H54 (cell line): Measurements from ENCODE around the gene PCSK6.

Source experiments
- DNase-seq: peaks from one replicate; pipeline ENCODE4 v3.0.0; 2011; ENCODE audit warnings: low spot score, mixed read lengths; ENCODE audit not compliant: insufficient read length
- FAIRE-seq: peaks from 3 replicates; lab custom pipeline; 2011; peaks lifted over from hg19 to GRCh38; lab: Jason Lieb, UNC
- POLR2A ChIP-seq: IDR thresholded peaks from 2 replicates; pipeline ENCODE4 v1.6.1; 2011; ENCODE audit warnings: low read depth, mild to moderate bottlenecking, low read length

The PCSK6 gene

DNA sequence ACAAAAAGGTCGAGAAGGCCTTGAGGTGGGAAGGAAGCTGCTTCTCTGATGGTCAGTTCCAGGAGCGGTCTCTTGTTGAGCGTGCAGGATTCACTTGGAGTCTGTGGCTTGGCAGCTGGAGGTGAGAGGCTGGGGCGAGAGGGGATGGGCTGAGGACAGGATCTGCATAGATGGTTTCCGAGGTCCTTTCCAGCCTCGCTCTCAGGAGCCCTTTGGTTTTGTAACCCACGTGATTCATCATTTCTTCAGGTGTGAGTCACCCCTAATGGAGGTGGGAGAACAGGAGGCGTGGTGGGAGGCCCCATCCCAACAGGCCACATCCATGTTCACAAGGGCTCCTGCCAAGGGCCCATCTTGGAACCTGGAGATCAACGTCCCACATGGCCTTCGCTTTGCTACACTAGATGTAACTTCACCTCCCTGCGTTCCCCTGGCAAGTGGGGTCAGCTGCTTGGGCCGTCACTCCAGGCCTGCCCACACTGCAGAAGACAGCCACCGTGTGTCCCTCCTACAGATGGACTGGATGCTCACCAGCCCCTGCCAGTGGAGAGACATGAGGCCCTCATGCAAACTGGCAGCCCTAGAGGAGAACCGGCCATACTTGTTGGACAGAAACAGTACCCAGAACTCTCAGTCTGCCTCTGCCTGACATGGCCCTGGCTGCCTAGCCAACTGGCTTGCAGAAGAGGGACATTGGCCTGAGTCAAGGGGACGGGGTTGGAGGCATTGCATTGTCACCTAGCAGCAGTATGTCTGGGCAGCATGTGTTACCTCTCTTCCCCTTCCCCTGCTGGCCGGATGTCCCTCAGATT is 1.6 kb upstream of the PCSK6 start:
- DNase-seq (no peak), FAIRE-seq (no peak)
- no peak for TF ChIP-seq POLR2A

GRCh38 chr15:101490408-101490891 is 943 bp upstream of the PCSK6 start:
- no peak for TF ChIP-seq POLR2A
- FAIRE-seq (no peak), DNase-seq (no peak)

GRCh38 chr15:101489237-101489598 is 289 bp downstream of the PCSK6 start:
- no peak for TF ChIP-seq POLR2A
- DNase-seq (no peak), FAIRE-seq (no peak)

DNA sequence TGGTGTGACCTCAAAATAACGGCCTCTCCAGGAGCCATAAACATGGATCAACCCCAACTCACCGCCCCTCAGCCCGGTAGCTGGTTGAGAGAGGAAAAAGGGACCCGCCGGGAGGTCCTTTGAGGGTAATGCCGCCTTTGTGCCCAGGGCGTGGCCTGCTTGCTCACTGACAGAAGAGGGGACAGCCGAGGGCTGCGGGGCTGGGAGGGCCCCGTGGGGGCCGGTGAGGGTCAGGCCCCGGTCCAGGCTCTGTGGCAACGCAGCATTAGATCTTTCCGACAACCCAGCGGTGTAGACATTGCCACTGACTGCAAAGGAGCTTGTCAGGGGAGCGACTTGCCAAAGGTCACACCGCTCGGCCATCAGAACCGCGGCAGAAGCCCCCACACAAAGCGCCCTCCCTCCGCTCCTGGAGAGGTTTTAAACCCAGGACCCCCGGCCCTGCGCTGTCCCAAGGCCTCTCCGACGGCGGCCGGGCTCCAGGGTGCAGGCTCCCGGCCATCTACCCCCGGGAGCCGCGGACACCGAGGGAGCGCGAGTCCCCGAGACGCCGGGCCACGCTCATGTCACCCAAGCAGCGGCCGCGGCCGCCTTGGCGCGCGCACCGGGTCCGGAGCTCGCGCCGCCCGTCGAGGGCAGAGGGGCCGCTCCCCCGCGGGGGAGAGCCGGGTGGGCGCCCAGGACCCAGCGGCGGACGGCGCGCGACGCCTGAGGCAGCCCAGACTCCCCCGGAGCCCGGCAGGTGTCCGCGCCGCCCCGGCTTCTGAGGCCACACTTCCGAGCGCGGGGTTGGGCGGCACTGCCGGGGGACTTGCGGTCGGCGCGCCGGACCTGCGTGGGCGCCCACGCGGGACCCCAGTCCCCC is 975 bp downstream of the PCSK6 start:
- DNase-seq: no peak
- no peak for TF ChIP-seq POLR2A
- FAIRE-seq: no peak

DNA sequence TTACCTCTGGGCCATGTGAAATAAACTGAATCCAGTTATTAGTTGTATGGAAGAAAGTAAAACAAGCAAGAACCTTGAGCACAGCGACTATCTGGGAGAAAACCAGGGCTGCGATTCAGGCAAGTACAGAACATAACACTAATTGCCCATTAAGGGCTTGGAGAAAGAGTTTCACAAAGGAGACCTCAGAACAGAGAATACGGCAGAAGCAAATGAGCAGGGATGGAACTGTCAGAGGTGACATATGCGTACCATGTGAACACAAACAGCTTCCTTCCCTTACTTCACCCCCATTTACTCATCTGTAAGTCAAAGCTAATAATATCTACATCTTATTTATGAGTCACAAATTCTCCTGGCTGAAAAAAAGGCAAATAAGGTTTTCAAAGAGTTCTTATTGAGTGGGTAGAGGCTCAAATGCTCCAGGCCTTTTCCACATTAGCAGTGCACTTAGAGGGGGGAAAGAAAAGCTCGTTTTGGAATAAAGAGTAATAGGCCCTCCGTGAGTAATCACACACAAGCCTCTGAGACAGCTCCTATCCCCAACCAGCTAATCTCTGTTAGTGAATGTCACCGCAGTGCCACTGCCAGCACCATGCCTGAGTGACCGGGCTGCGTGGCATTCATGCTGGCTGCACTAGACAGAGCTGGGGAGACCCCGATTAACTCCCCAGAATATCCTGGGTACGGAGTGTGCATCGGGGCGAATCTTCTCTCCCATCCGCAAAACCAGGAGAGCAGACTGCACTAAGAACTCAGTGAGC is 2.6 kb downstream of the PCSK6 start:
- no peak for TF ChIP-seq POLR2A
- DNase-seq (no peak), FAIRE-seq (no peak)

DNA sequence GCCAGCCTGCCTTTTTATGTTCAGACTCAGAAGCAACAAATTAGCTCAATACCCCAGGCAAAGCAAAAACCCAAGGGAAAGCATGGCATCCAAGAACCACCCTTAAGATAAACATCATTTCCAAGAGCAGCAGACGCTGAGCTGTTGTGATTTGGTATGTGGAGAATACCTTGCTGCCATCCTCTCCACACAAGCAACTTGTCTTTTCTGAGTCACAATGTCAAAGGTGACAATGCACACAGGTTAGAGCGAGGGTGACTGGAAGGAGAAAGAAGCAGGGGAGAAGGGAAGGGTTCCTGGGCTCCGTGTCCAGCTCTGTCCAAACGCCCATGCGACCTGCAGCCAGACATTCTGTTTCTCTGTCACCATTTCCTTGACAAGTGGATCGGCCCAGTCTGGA is 6.0 kb downstream of the PCSK6 start:
- TF ChIP-seq POLR2A: no peak
- no peak for FAIRE-seq
- no peak for DNase-seq

DNA sequence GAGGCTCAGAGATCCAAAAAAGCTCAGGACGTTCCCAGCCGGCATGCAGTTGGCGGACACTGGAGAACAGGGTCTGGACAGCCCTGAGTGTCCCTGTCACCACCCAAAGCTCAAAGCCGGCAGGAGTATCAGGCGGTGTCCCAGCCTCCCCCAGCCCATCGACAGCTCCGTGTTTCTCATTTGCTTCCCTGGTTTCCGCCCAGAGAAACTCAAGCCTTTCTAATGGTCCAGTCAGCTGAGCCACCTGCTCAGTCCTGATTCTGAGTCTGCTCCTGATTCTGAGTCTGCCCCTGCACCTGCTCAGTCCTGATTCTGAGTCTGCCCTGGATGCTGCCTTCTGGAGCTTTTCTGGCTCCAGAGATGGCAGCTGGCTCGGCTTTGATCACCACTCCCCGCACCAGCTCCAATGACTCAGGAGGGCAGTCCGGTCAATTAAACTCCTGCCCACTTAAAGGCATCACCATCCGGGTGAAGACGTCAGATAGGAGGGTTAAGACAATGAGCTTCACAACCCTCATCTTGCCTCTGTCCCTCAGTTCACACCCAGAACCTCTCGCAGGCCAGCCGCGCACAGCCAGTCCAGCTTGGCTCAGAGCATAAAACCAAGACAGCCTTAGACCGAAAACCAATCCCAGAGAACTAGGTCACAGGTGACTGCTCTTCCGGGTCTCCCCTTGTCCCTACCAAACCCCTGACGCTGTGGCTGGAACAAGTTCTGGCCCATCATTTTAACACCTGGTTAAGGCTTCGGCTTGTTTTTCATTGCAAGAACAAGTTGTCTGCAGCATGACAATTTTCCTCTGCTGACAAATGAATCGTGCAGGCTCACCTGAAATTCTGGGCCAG is 6.8 kb downstream of the PCSK6 start:
- FAIRE-seq (no peak), DNase-seq (no peak)
- no peak for TF ChIP-seq POLR2A

- FAIRE-seq: no peak
- no peak for TF ChIP-seq POLR2A
- no peak for DNase-seq
Observed at GRCh38 chr15:101481917-101482525, 7.5 kb downstream of the PCSK6 start.

DNA sequence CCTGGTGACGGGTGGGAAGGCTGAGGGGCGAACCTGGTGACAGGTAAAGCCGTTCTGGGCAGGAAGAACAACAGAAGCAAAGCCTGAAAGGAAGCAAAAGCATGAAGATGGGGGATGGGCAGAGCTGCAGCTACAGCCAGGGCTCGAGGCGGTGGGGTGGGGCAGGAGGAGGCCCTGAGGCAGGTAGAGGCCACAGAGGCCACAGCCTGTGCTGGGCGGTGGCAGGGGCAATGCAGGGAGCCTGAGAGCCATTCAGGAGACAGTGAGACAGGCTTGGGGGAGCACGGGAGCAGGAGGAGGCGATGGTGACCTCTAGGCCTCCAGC is 8.2 kb downstream of the PCSK6 start:
- DNase-seq (no peak), FAIRE-seq (no peak)
- no peak for TF ChIP-seq POLR2A

DNA sequence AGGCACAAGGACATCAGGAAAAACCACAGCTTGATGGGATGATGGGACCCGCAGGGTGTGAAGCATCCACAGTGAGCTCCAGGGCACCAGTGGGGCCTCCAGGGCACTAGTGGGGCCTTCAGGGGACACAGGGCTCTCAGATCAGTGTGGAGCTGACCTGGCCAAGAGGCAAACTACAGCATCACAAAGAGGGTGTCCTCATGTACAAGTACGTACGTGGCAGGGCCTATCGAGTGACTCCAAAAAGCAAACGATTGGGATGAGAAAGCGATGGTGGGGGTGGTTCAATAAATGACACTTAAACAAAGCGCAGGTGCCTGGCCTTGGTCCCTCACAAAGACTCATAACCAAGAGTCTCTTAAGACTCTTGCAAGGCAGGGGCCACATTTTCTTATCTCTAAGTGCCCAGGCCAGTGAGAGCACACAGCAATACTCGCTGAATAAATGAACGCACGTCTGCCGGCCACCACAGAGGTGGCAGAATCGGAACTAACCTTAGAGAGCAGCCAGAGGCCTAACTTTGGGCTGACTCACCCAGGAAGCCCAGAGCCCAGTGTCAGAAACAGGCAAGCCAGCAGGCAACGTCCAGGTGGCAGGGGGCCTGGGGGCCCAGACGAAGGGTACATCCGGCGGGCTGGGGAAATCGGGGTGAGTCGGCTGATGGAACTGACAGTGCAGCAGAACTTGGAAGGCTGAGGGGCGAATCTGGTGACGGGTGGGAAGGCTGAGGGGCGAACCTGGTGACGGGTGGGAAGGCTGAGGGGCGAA is 8.7 kb downstream of the PCSK6 start:
- DNase-seq (no peak), FAIRE-seq (no peak)
- no peak for TF ChIP-seq POLR2A

GRCh38 chr15:101479851-101480612 is 9.5 kb downstream of the PCSK6 start:
- DNase-seq (no peak), FAIRE-seq (no peak)
- no peak for TF ChIP-seq POLR2A
